Stimulated activated naive CD8-positive, alpha-beta T cell treated with anti-CD3 and anti-CD28 coated beads, Interleukin-15, Interleukin-2, amounts not matched to agents 100 U/mL and 50 U/mL, for 24 hours (primary cell): ENCODE measurements around the gene SMPD3.

Source experiments
- ATAC-seq: fragments of 150-1000 bp; cut with Tn5 transposase; one replicate; pipeline ENCODE4 v1.10.0; 2021
- DNase-seq: peaks from one replicate; pipeline ENCODE4 v3.0.0; 2021

Gene SMPD3

GRCh38 chr16:68404736-68405345 lies 43.5 kb downstream of the SMPD3 start:
- DNase-seq (no peak), ATAC-seq (no peak)

- ATAC-seq (no peak), DNase-seq (no peak)
Observed at GRCh38 chr16:68403704-68404103, 44.6 kb downstream of the SMPD3 start.

GRCh38 chr16:68403177-68403576 lies 45.1 kb downstream of the SMPD3 start:
- DNase-seq: no peak
- no peak for ATAC-seq

- DNase-seq (no peak), ATAC-seq (no peak)
Observed at GRCh38 chr16:68402748-68403040, 45.6 kb downstream of the SMPD3 start.

GRCh38 chr16:68401871-68402747 lies 46.2 kb downstream of the SMPD3 start:
- ATAC-seq (peak; percentile 67), DNase-seq (no peak)

- no peak for DNase-seq
- no peak for ATAC-seq
Observed at GRCh38 chr16:68400924-68401460, 47.3 kb downstream of the SMPD3 start.

- no peak for ATAC-seq
Observed at GRCh38 chr16:68400083-68400923, 48.0 kb downstream of the SMPD3 start.

GRCh38 chr16:68399456-68399855 lies 48.9 kb downstream of the SMPD3 start:
- ATAC-seq (no peak), DNase-seq (no peak)

More at GRCh38 chr16:68400083-68400923, 48.0 kb downstream of the SMPD3 start:
- no peak for DNase-seq

GRCh38 chr16:68397710-68398201 lies 50.6 kb downstream of the SMPD3 start:
- ATAC-seq (no peak), DNase-seq (no peak)

- ATAC-seq (no peak), DNase-seq (peak; percentile 40)
Observed at GRCh38 chr16:68396481-68396880, 51.8 kb downstream of the SMPD3 start.

- no peak for DNase-seq
Observed at GRCh38 chr16:68395815-68396214, 52.5 kb downstream of the SMPD3 start.

GRCh38 chr16:68395167-68395786 lies 53.0 kb downstream of the SMPD3 start:
- no peak for ATAC-seq

More at GRCh38 chr16:68395815-68396214, 52.5 kb downstream of the SMPD3 start:
- no peak for ATAC-seq

GRCh38 chr16:68393333-68393732 lies 55.0 kb downstream of the SMPD3 start:
- DNase-seq: no peak
- ATAC-seq: no peak

More at GRCh38 chr16:68395167-68395786, 53.0 kb downstream of the SMPD3 start:
- DNase-seq: no peak

- ATAC-seq: no peak
- DNase-seq: no peak
Observed at GRCh38 chr16:68389750-68390371, 58.4 kb downstream of the SMPD3 start.

- ATAC-seq (no peak), DNase-seq (no peak)
Observed at GRCh38 chr16:68389006-68389405, 59.3 kb downstream of the SMPD3 start.

- no peak for ATAC-seq
Observed at GRCh38 chr16:68388124-68388523, 60.2 kb downstream of the SMPD3 start.

GRCh38 chr16:68387301-68387700 lies 61.0 kb downstream of the SMPD3 start:
- ATAC-seq (no peak), DNase-seq (no peak)

More at GRCh38 chr16:68388124-68388523, 60.2 kb downstream of the SMPD3 start:
- DNase-seq: no peak

- no peak for ATAC-seq
- no peak for DNase-seq
Observed at GRCh38 chr16:68386628-68387027, 61.7 kb downstream of the SMPD3 start.

GRCh38 chr16:68385371-68385770 lies 62.9 kb downstream of the SMPD3 start:
- DNase-seq (no peak), ATAC-seq (no peak)

- DNase-seq (no peak), ATAC-seq (no peak)
Observed at GRCh38 chr16:68384288-68385161, 63.8 kb downstream of the SMPD3 start.
